Parathyroid adenoma (tissue), 2 donors: ENCODE measurements around the gene SLC5A10.
"Not testable (repeated sequence)": the region's sequence is repeated elsewhere in the genome, so short reads cannot be mapped to it uniquely, and the experiment has no call there.

Experiments
- H2AFZ ChIP-seq: fragments of 300-600 bp; sonication (generic); one replicate; pipeline ENCODE4 v1.7.0; 2017; ENCODE audit warnings: antibody characterized with exemption, mild to moderate bottlenecking
- H3K27ac ChIP-seq: fragments of 300-600 bp; sonication (generic); one replicate; pipeline ENCODE4 v1.7.0; 2017
- H3K27me3 ChIP-seq: fragments of 300-600 bp; sonication (generic); one replicate; pipeline ENCODE4 v1.7.0; 2017; ENCODE audit warnings: low read length; ENCODE audit not compliant: control insufficient read depth, insufficient read depth
- H3K36me3 ChIP-seq: fragments of 300-600 bp; sonication (generic); one replicate; pipeline ENCODE4 v1.7.0; 2017; ENCODE audit warnings: low read length; ENCODE audit not compliant: control insufficient read depth, insufficient read depth
- H3K4me1 ChIP-seq: fragments of 300-600 bp; sonication (generic); one replicate; pipeline ENCODE4 v1.7.0; 2017; ENCODE audit warnings: control low read depth
- H3K4me2 ChIP-seq: fragments of 300-600 bp; sonication (generic); one replicate; pipeline ENCODE4 v1.7.0; 2017; ENCODE audit warnings: low read length
- H3K4me3 ChIP-seq: fragments of 300-600 bp; sonication (generic); one replicate; pipeline ENCODE4 v1.7.0; 2017; ENCODE audit warnings: low read depth, low read length
- H3K79me2 ChIP-seq: fragments of 300-600 bp; sonication (generic); one replicate; pipeline ENCODE4 v1.7.0; 2017; ENCODE audit warnings: control low read depth
- H3K9ac ChIP-seq: fragments of 300-600 bp; sonication (generic); one replicate; pipeline ENCODE4 v1.7.0; 2017; ENCODE audit warnings: mild to moderate bottlenecking
- H3K9me3 ChIP-seq: fragments of 300-600 bp; sonication (generic); one replicate; pipeline ENCODE4 v1.7.0; 2017; ENCODE audit warnings: low read length; ENCODE audit not compliant: control insufficient read depth
- CTCF ChIP-seq: fragments of 300-600 bp; sonication (generic); IDR thresholded peaks from one replicate; pipeline ENCODE4 v1.7.0; 2017; ENCODE audit warnings: antibody characterized with exemption, mild to moderate bottlenecking
- donor health status: primary hyperparathyroidism.

SLC5A10 gene

GRCh38 chr17:19022747-19023146, 70.8 kb downstream of the SLC5A10 start:
- Histone ChIP-seq H3K4me2 (no peak overlapping the region), H3K4me3 (no peak overlapping the region), H3K36me3 (no peaks in the 10 kb centered on the region), H3K9ac (no peak overlapping the region), H3K4me1 (no peaks in the 10 kb centered on the region), H2AFZ (no peak overlapping the region), H3K79me2 (no peaks in the 10 kb centered on the region), H3K27me3 (no peaks in the 10 kb centered on the region), H3K9me3 (no peaks in the 10 kb centered on the region), H3K27ac (no peak overlapping the region)
- TF ChIP-seq CTCF = no peak

- H3K9me3 ChIP-seq = no peaks in the 10 kb centered on the region
- no peak overlapping the region for H3K4me2 ChIP-seq
- no peaks in the 10 kb centered on the region for H3K79me2 ChIP-seq
- no peaks in the 10 kb centered on the region for H3K36me3 ChIP-seq
- H3K27ac ChIP-seq = no peak overlapping the region
- H3K9ac ChIP-seq = no peak overlapping the region
- no peaks in the 10 kb centered on the region for H3K4me1 ChIP-seq
- TF ChIP-seq CTCF = no peak
- H2AFZ ChIP-seq = no peak overlapping the region
- H3K27me3 ChIP-seq = no peaks in the 10 kb centered on the region
- H3K4me3 ChIP-seq = no peak overlapping the region
Measured at GRCh38 chr17:19023209-19023999, 71.4 kb downstream of the SLC5A10 start.

- TF ChIP-seq CTCF = no peak
- Histone ChIP-seq H3K9me3 (no peaks in the 10 kb centered on the region), H3K27ac (no peak overlapping the region), H3K9ac (no peak overlapping the region), H3K4me2 (no peak overlapping the region), H3K79me2 (no peaks in the 10 kb centered on the region), H2AFZ (no peak overlapping the region), H3K36me3 (no peaks in the 10 kb centered on the region), H3K27me3 (no peaks in the 10 kb centered on the region), H3K4me1 (no peaks in the 10 kb centered on the region), H3K4me3 (no peak overlapping the region)
Measured at GRCh38 chr17:19024101-19025078, 72.4 kb downstream of the SLC5A10 start.

- not testable (repeated sequence) for H3K36me3 ChIP-seq, H3K4me3 ChIP-seq, H3K4me1 ChIP-seq, H3K4me2 ChIP-seq, H3K9ac ChIP-seq, H3K79me2 ChIP-seq, H3K9me3 ChIP-seq, H2AFZ ChIP-seq, H3K27ac ChIP-seq, H3K27me3 ChIP-seq
Measured at GRCh38 chr17:19028671-19029070, 76.7 kb downstream of the SLC5A10 start.

- H3K4me2 ChIP-seq, H3K4me3 ChIP-seq, H3K27me3 ChIP-seq, H2AFZ ChIP-seq, H3K9ac ChIP-seq, H3K79me2 ChIP-seq, H3K4me1 ChIP-seq, H3K27ac ChIP-seq, H3K9me3 ChIP-seq, H3K36me3 ChIP-seq: not testable (repeated sequence)
Measured at GRCh38 chr17:19029740-19030139, 77.8 kb downstream of the SLC5A10 start.

GRCh38 chr17:19030771-19031449, 78.9 kb downstream of the SLC5A10 start:
- H3K4me3 ChIP-seq, H3K4me2 ChIP-seq, H3K79me2 ChIP-seq, H3K4me1 ChIP-seq, H2AFZ ChIP-seq, H3K9me3 ChIP-seq, H3K27me3 ChIP-seq, H3K9ac ChIP-seq, H3K36me3 ChIP-seq, H3K27ac ChIP-seq: not testable (repeated sequence)
